ENCODE measurements around the gene INAVA. TPM values are rescaled to one million over a fixed set of nuclear protein-coding genes. Genes with fewer than 3 reads are reported as not detected.

Gene INAVA
- total and polyA plus RNA-seq, 2 of the 13 experiments (the other 11 are each of a cell fraction or from before 2014, with no cell fraction given), result 6.0 to 13.5 TPM

GRCh38 chr1:200891774-200892157 is 2.9 kb upstream of the INAVA start (continued):
- TF ChIP-seq ZNF251 (CRISPR knock-in tag; IDR thresholded peaks at IDR 0.05) (no peak), HNF4A (CRISPR knock-in tag; IDR thresholded peaks at IDR 0.05) (peak; percentile 85), TBX2 (CRISPR knock-in tag; IDR thresholded peaks at IDR 0.05; ENCODE audit: borderline replicate concordance) (peak; percentile 24; the same call in 1 of the 2 replicates), MEIS1 (CRISPR knock-in tag; IDR thresholded peaks at IDR 0.05; ENCODE audit: borderline replicate concordance) (no peak), HNF1A (IDR thresholded peaks at IDR 0.05; ENCODE audit: low read depth) (peak; percentile 21; the same call in 1 of the 2 replicates), HNF1A (CRISPR knock-in tag; IDR thresholded peaks at IDR 0.05; ENCODE audit: borderline replicate concordance) (peak; percentile 79), ZNF605 (CRISPR knock-in tag; IDR thresholded peaks at IDR 0.05) (0 out of 2 replicates have a peak, but pooled peaks have one; percentile 24), ZNF674 (CRISPR knock-in tag; IDR thresholded peaks at IDR 0.05; ENCODE audit: low read depth) (no peak), ZNF256 (CRISPR knock-in tag; conservative IDR thresholded peaks at IDR 0.05) (no peak), POLR2G (IDR thresholded peaks at IDR 0.05; ENCODE audit: low read depth, low read length) (peak; percentile 82), ZNF597 (CRISPR knock-in tag; IDR thresholded peaks at IDR 0.05) (no peak), CREM (IDR thresholded peaks at IDR 0.05) (peak; percentile 65), CREM (CRISPR knock-in tag; IDR thresholded peaks at IDR 0.05) (no peak), MIER3 (CRISPR knock-in tag; IDR thresholded peaks at IDR 0.05; ENCODE audit: borderline replicate concordance) (no peak), ZNF205 (CRISPR knock-in tag; IDR thresholded peaks at IDR 0.05) (no peak; the same call in 1 of the 2 replicates), ZNF878 (CRISPR knock-in tag; IDR thresholded peaks at IDR 0.05) (0 out of 2 replicates have a peak, but pooled peaks have one; percentile 30), LBX2 (CRISPR knock-in tag; IDR thresholded peaks at IDR 0.05; ENCODE audit: borderline replicate concordance) (no peak), ZNF468 (CRISPR knock-in tag; IDR thresholded peaks at IDR 0.05) (no peak), SNAI1 (CRISPR knock-in tag; IDR thresholded peaks at IDR 0.05; ENCODE audit: borderline replicate concordance) (no peak; the same call in 1 of the 2 replicates), HMG20B (CRISPR knock-in tag; conservative IDR thresholded peaks at IDR 0.05) (0 out of 2 replicates have a peak, but pooled peaks have one; percentile 6)
- TF ChIP-seq, protein P1, sequence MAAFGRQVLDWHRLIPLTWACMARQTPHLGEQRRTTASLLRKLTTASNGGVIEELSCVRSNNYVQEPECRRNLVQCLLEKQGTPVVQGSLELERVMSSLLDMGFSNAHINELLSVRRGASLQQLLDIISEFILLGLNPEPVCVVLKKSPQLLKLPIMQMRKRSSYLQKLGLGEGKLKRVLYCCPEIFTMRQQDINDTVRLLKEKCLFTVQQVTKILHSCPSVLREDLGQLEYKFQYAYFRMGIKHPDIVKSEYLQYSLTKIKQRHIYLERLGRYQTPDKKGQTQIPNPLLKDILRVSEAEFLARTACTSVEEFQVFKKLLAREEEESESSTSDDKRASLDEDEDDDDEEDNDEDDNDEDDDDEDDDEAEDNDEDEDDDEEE (CRISPR knock-in tag; IDR thresholded peaks at IDR 0.05), result no peak
- TF ChIP-seq, protein P2, sequence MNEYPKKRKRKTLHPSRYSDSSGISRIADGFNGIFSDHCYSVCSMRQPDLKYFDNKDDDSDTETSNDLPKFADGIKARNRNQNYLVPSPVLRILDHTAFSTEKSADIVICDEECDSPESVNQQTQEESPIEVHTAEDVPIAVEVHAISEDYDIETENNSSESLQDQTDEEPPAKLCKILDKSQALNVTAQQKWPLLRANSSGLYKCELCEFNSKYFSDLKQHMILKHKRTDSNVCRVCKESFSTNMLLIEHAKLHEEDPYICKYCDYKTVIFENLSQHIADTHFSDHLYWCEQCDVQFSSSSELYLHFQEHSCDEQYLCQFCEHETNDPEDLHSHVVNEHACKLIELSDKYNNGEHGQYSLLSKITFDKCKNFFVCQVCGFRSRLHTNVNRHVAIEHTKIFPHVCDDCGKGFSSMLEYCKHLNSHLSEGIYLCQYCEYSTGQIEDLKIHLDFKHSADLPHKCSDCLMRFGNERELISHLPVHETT (CRISPR knock-in tag; conservative IDR thresholded peaks at IDR 0.05), result 0 out of 2 replicates have a peak, but pooled peaks have one; percentile 14
- TF ChIP-seq, protein P3, sequence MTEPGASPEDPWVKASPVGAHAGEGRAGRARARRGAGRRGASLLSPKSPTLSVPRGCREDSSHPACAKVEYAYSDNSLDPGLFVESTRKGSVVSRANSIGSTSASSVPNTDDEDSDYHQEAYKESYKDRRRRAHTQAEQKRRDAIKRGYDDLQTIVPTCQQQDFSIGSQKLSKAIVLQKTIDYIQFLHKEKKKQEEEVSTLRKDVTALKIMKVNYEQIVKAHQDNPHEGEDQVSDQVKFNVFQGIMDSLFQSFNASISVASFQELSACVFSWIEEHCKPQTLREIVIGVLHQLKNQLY (CRISPR knock-in tag; IDR thresholded peaks at IDR 0.05), result 0 out of 2 replicates have a peak, but pooled peaks have one; percentile 20
